GM19324 (cell line): Measurements from ENCODE around the gene KIF4A.
"Not testable (repeated sequence)": the region's sequence is repeated elsewhere in the genome, so short reads cannot be mapped to it uniquely, and the experiment has no call there.

ENCODE experiments used
- ATAC-seq: cut with Tn5 transposase; IDR thresholded peaks from one replicate; pipeline ENCODE4 v1.9.1; 2021; ENCODE audit warnings: mild to moderate bottlenecking, moderate library complexity; ENCODE audit not compliant: unreplicated experiment, low FRiP score

KIF4A gene

DNA sequence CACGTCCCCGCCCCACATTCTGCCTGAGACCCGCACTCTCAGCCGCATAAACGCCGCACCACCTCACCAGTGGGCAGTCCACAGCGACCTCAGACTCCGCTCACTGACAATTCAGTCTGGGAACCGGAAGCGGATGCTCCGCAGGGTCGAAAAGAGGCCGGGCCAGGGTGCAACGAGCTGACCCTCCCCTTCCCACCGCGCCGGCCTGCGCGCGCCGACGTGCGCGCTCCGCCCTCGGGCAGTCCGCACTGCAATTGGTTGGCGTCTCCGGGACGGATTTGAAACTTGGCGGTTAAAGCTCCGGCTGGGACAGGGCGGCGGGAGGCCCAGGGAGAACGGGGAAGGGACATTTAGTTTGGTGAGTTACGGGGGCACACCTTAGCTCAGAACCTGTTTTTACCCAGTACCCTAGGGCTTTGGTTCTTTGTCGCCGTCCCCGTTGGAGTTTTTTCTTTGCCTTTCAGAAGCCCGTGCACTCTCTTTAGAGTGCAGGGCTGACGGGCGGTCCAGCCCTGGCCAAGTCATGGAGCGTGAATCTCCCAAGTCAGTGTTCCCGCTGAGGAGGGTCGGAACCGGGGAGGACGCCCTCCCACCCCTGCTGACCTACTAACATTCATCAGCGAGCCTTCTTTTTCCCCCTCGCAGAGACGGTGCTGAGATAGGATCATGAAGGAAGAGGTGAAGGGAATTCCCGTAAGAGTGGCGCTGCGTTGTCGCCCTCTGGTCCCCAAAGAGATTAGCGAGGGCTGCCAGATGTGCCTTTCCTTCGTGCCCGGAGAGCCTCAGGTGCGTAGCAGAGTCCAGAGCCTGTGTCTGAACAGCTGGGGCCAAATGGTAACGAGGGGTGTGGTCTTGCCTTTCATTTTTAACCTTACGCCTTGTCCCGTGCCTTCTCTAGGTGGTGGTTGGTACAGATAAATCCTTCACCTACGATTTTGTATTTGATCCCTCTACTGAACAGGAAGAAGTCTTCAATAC, at the start of gene KIF4A, which contains the start of gene PDZD11:
Gene KIF4A (plus strand): TSS at position 312 of the 978 bp plus-strand sequence. CDS start 355 bp downstream, at position 667.
Gene PDZD11 (minus strand): TSS at position 135 of the 978 bp plus-strand sequence. CDS start 586 bp downstream, outside the sequence.
- peak; percentile 95 for ATAC-seq

- no peak for ATAC-seq
Measured at GRCh38 chrX:70240751-70241150, 49.2 kb upstream of the KIF4A start.

DNA sequence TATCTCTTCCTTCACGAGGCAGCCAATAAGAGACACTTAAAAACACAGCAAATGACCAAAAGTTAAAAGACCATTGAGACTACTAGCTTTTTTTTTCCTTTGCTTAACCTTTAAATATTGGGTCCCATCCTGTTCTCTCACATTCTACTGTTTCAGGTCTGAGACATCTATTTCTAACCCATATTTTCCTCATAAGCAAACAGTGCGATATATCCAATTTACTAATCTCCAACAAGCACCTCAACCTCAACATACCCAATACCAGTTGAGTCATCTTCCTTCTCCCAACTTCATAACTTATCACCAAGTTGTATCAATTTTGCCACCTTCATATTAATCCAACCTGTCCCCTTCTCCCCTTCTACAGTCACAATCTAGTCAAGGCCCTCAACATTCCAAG, 48.4 kb upstream of the KIF4A start:
- ATAC-seq = no peak

GRCh38 chrX:70243601-70244000, 46.3 kb upstream of the KIF4A start:
- not testable (repeated sequence) for ATAC-seq

DNA sequence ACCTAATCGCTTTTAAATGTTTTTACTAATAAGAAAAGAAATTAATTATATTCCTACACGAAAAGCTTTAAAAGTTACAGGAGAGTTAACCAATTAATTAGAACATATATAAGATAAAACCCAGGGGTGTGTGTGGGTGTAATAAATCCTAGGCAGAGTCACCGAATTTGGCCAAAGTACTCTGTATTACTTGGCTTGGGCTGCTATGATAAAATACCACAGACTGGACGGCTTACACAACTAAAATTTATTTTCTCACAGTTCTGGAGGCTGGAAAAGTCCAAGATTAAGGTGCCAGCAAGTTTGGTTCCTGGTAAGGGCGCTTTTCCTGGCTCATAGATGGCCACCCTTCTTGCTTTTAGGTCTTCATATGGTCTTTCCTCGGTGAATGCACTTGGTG, 45.0 kb upstream of the KIF4A start:
- ATAC-seq = no peak

GRCh38 chrX:70247252-70247651, 42.7 kb upstream of the KIF4A start:
- no peak for ATAC-seq

DNA sequence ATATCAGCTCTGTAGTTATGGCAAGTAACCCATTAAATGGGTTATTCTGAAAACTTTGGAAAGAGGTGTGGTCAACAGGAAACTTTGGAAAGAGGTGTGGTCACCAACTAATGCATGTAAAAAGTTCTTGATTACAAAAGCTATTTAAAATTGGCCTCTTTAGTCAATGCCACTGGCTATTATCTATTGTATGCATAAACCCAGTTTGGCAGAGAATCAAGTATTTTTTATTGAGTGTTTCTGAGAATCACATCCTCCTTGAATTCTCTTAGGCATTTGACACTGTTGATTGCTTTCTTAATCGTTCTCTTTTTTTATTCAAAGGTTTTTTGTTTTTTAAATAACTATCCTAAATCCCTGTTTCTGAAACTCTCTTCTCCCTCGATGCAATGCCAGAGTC, 37.4 kb upstream of the KIF4A start:
- ATAC-seq = no peak

- no peak for ATAC-seq
Measured at GRCh38 chrX:70253377-70254062, 36.4 kb upstream of the KIF4A start.

DNA sequence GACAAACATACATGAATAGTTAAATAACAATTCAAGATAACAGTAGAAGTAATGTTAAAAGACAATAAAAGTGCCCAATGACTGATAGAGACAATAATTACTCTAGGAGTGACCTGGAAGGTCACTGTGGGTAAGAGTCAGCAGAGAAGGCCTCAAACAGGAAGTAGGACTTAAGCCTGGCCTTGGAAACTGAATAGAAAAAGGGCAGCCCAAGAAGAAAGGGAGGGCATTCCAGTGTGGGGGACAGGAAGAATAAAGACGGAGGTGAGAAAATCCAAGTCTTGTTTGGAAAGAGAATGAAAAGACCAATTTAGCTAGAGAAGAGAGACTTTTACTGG, 35.9 kb upstream of the KIF4A start:
- no peak for ATAC-seq

DNA sequence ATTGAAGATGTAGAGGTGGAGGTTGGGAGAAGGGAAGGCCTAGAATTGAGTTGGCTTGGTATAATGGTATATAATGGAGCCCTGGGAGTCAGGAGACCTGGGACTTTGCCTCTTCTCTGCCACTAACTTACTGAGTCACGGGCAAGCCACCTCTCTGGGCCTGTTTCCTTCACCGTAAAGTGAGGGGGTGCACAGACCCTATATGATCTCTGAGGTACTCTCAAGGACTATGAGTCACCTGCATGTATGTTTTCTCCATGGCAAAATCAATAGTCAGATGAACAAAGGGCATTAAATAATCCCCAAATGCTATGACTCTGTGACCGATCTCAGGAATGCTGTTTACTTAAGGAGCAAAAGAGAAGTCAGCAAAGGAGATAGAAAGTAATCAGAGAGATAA, 35.0 kb upstream of the KIF4A start:
- no peak for ATAC-seq

DNA sequence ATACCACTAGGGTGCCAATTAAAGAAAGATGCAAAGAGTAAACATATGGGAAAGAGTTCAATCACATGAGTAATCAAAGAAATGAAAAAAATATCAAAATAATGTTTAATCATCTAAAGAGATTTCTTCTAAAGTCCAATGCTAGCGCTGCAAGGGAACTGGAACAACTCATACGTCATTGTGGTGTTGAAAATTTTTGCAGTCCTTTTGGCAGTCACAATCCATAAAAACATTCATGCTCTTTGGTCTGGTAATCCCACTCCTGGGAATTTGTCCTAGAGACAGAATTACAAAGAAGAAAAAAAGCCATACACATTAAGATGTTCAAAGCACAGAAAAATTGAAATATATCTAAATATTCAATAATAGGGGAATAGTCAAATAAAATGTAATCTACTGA, 34.5 kb upstream of the KIF4A start:
- ATAC-seq = no peak

- ATAC-seq = no peak
Measured at GRCh38 chrX:70257423-70258288, 32.2 kb upstream of the KIF4A start.

DNA sequence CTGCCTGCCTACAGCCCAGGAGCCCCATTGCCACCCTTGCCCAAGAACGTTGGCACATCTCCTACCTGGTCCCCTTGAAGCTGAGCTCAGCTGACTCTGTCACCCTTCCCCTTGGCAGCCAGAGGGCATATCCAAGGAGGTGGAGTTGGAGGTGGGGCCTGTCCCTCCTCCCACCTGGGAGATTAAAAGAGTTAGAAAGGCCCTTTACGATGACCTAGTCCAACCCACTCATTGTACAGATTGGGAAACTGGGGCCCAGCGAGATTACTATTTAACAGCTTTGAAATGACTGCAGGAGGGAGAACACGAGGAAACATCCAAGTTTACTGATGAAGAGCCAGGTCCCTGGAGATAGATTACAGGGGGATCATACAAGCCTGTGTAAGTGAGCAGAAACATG, 29.8 kb upstream of the KIF4A start, which contains the start of gene P2RY4:
Gene P2RY4 (minus strand): TSS at position 101 of the 400 bp plus-strand sequence. CDS start 580 bp downstream, outside the sequence.
- ATAC-seq = no peak

DNA sequence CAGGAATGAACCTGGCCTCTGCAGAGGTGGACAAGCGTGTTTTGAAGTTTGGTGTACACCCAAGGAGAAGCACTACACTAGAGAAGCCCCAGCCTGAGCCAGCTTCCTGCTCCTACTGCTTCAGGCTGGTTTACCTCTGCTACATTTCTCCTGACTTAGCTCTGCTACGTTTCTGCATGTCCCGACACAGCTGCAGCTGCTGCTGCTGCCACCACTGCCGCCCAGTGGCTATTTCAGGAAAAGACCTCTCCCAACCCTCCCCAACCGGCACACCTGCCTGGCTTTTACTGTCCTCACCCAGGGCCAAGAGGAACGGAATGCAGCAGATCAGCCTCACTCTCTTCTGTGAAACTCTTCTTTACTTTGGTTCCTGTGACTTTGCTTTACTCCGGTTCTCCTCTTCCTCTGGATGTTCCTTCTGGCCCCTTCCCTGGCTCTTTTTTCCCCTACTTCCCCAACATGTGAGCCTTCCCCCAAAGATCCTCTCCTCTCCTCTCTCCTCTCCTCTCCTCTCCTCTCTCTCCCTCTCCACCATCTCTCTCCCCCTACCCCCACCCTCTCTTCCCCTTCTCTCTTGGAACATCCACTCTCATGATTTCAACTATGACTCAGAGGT, 26.8 kb upstream of the KIF4A start:
- no peak for ATAC-seq

GRCh38 chrX:70264784-70265183, 25.1 kb upstream of the KIF4A start:
- no peak for ATAC-seq

DNA sequence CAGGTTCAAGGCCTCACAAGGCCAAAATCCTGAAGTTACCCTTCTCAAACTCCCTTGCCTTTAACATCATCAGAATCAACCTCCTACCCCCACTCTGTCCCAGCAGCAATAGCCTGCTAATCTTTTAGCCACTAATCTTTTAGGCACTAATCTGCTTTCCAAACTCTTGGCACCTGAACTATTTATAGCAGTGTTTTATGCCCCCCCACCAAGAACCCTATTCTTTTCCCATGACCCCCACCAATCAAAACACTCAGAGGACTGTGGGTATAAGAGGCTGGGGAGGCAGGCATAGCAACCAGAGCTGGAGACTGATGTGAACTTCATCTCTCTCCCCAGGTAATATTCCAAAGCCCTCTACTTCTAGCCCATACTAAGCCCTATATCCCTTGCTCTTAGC, 21.9 kb upstream of the KIF4A start, which contains the start of gene ARR3:
Gene ARR3 (plus strand): TSS at position 301 of the 400 bp plus-strand sequence. CDS start 1,052 bp downstream, outside the sequence.
- no peak for ATAC-seq

DNA sequence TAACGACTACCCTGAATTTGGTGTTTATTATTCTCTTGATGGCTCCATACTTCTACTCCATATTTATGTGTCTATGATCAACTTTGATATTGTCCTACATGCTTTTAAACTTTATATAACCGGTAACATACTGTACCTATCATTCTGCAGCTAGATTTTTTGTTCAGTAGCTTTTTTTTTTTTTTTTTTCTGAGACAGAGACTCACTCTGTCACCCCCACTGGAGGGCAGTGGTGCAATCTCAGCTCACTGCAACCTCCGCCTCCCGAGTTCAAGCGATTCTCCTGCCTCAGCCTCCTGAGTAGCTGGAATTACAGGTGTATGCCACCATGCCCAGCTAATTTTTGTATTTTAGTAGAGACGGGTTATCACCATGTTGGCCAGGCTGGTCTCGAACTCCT, 15.9 kb upstream of the KIF4A start:
- not testable (repeated sequence) for ATAC-seq

DNA sequence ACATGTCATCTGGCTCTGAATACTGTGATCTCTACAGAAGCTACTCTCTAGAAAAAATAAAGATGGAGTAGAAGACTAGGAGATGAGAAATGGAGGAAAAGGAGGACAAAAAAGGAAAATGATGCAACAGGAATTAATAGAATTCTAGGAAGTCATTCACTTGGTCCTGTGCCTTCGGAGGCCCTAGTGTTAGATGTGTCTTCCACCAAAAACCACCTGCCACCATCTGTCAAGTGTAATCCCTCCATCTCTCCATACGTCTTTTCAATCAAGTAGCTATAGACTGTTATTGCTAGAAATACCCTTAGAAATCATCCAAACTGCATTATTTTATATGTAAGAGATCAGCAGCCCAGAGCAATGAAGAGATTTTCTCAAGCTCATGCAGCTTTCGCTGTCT, 10.8 kb upstream of the KIF4A start:
- no peak for ATAC-seq

DNA sequence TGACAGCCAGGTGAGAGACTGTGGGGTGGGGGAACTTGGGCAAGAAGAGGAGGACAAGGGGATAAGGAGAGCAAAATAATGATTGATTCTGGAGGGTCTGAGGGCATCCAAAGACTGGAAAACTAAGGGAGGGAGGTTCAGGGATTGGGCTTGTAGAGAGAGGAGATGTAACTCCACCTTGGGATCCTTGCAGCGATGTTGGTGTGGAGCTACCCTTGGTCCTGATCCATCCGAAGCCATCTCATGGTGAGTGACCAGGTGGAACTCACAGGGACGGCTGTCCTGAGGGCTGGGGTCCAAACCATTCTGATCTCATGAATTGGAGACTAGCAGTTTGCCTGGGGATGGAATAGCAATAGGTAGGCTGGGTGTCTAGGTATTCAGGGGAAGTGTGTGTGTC, 9.3 kb upstream of the KIF4A start:
- no peak for ATAC-seq

GRCh38 chrX:70281951-70282350, 8.0 kb upstream of the KIF4A start, which contains the start of gene RAB41:
RAB41 (plus strand) TSS chrX:70282172; CDS start chrX:70282218, 46 bp downstream.
- ATAC-seq = no peak
